AG09319 (cell line): Measurements from ENCODE around the gene ZNF366.

Experiments
- DNase-seq: peaks from one replicate; pipeline ENCODE4 v3.0.0-alpha.2; 2010; ENCODE audit warnings: low read depth; ENCODE audit errors: extremely low read depth
- CTCF ChIP-seq: IDR thresholded peaks from 2 replicates; pipeline ENCODE4 v1.5.1; 2011; ENCODE audit warnings: low read depth, mild to moderate bottlenecking, inconsistent platforms, low read length, moderate library complexity

ZNF366 gene

GRCh38 chr5:72494623-72495124, 12.5 kb downstream of the ZNF366 start:
- DNase-seq: no peak
- TF ChIP-seq CTCF: no peak

- no peak for TF ChIP-seq CTCF
- no peak for DNase-seq
These were observed 17.7 kb downstream of the ZNF366 start for GRCh38 chr5:72489536-72489935.

- no peak for DNase-seq
- TF ChIP-seq CTCF: no peak
These were observed 18.5 kb downstream of the ZNF366 start for GRCh38 chr5:72488756-72489155.

GRCh38 chr5:72487177-72487576, 20.0 kb downstream of the ZNF366 start:
- no peak for DNase-seq
- TF ChIP-seq CTCF: no peak

GRCh38 chr5:72486371-72486770, 20.8 kb downstream of the ZNF366 start:
- no peak for TF ChIP-seq CTCF
- DNase-seq: no peak

- DNase-seq: no peak
- no peak for TF ChIP-seq CTCF
These were observed 21.7 kb downstream of the ZNF366 start for GRCh38 chr5:72485430-72485974.

- no peak for TF ChIP-seq CTCF
- DNase-seq: no peak
These were observed 25.2 kb downstream of the ZNF366 start for GRCh38 chr5:72482046-72482445.
